Smooth muscle cell (in vitro differentiated cells): ENCODE measurements around the gene ANKRD60. TPM values are rescaled to one million over a fixed set of nuclear protein-coding genes. Genes with fewer than 3 reads are reported as not detected.

Experiments used
- DNase-seq: peaks from one replicate; lab custom pipeline; 2025; ENCODE audit not compliant: unreplicated experiment; lab: John Stamatoyannopoulos, UW
- H2AFZ ChIP-seq: fragments of 200-600 bp; sonication (generic); 2 replicates; pipeline ENCODE4 v1.6.0; 2016; ENCODE audit warnings: antibody characterized with exemption, low read depth, mild to moderate bottlenecking
- H3F3A ChIP-seq: fragments of 200-600 bp; sonication (generic); 2 replicates; pipeline ENCODE4 v1.6.0; 2017; ENCODE audit warnings: antibody characterized with exemption, low read depth
- H3K27ac ChIP-seq: fragments of 200-600 bp; sonication (generic); 2 replicates; pipeline ENCODE4 v1.5.1; 2016; ENCODE audit warnings: low read depth, mild to moderate bottlenecking
- H3K27me3 ChIP-seq: fragments of 200-600 bp; sonication (generic); 2 replicates; pipeline ENCODE4 v1.6.1; 2016; ENCODE audit warnings: low read depth, mild to moderate bottlenecking
- H3K36me3 ChIP-seq: fragments of 200-600 bp; sonication (generic); 2 replicates; pipeline ENCODE4 v1.5.1; 2016; ENCODE audit warnings: low read depth
- H3K4me1 ChIP-seq: fragments of 200-600 bp; sonication (generic); 2 replicates; pipeline ENCODE4 v1.5.1; 2016; ENCODE audit warnings: low read depth
- H3K4me2 ChIP-seq: fragments of 200-600 bp; sonication (generic); 2 replicates; pipeline ENCODE4 v1.6.0; 2016; ENCODE audit warnings: mild to moderate bottlenecking
- H3K4me3 ChIP-seq: fragments of 200-600 bp; sonication (generic); 2 replicates; pipeline ENCODE4 v1.5.1; 2016; ENCODE audit warnings: mild to moderate bottlenecking
- H3K79me2 ChIP-seq: fragments of 200-600 bp; sonication (generic); 2 replicates; pipeline ENCODE4 v1.6.0; 2016; ENCODE audit warnings: low read depth, mild to moderate bottlenecking
- H3K9ac ChIP-seq: fragments of 200-600 bp; sonication (generic); 2 replicates; pipeline ENCODE4 v1.6.0; 2016; ENCODE audit warnings: low read depth
- H3K9me3 ChIP-seq: fragments of 200-600 bp; sonication (generic); replicated peaks from 2 replicates; pipeline ENCODE4 v1.5.1; 2016; ENCODE audit warnings: low read depth
- H4K20me1 ChIP-seq: fragments of 200-600 bp; sonication (generic); 2 replicates; pipeline ENCODE4 v1.6.0; 2016; ENCODE audit warnings: low read depth
- WGBS: methylation state at CpG from one replicate; pipeline ENCODE4 v1.1.7; 2016; ENCODE audit warnings: low lambda C conversion rate; 5-methylcytosine and 5-hydroxymethylcytosine counted together
- polyA plus RNA-seq: library from polyadenylated mRNA; unstranded; fragments of >200 nt; fragmentation: Nextera tagmentation; extraction: Ambion mirVana; gene quantifications from 2 replicates; pipeline ENCODE4 v1.2.1, GENCODE V29; 2016
- total RNA-seq: library from RNA; depleted of rRNA; stranded (reverse); fragments of >200 nt; gene quantifications from 2 replicates; pipeline ENCODE4 v1.2.3, GENCODE V29; 2014
- TF ChIP-seq, protein P1 (sequence below): fragments of 200-600 bp; sonication (generic); IDR thresholded peaks from 2 replicates; pipeline ENCODE4 v1.5.1; 2017; ENCODE audit warnings: borderline replicate concordance, mild to moderate bottlenecking, antibody characterized with exemption; ENCODE audit not compliant: insufficient read depth, poor library complexity, severe bottlenecking

ANKRD60 gene
- total and polyA plus RNA-seq, 2 experiments from 2014 or later, result not detected

- Histone ChIP-seq H3K79me2 (no peaks in the 10 kb centered on the region), H3K9ac (no peak overlapping the region), H3K27ac (no peak overlapping the region), H3K4me1 (no peaks in the 10 kb centered on the region), H4K20me1 (no peaks in the 10 kb centered on the region), H3K9me3 (no peaks in the 10 kb centered on the region), H3K4me2 (no peak overlapping the region), H3K36me3 (peaks cover 4% of the 10 kb centered on the region), H3F3A (no peaks in the 10 kb centered on the region), H2AFZ (no peak overlapping the region), H3K4me3 (no peak overlapping the region), H3K27me3 (no peaks in the 10 kb centered on the region)
- TF ChIP-seq, protein P1, sequence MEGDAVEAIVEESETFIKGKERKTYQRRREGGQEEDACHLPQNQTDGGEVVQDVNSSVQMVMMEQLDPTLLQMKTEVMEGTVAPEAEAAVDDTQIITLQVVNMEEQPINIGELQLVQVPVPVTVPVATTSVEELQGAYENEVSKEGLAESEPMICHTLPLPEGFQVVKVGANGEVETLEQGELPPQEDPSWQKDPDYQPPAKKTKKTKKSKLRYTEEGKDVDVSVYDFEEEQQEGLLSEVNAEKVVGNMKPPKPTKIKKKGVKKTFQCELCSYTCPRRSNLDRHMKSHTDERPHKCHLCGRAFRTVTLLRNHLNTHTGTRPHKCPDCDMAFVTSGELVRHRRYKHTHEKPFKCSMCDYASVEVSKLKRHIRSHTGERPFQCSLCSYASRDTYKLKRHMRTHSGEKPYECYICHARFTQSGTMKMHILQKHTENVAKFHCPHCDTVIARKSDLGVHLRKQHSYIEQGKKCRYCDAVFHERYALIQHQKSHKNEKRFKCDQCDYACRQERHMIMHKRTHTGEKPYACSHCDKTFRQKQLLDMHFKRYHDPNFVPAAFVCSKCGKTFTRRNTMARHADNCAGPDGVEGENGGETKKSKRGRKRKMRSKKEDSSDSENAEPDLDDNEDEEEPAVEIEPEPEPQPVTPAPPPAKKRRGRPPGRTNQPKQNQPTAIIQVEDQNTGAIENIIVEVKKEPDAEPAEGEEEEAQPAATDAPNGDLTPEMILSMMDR, result no peak
- WGBS, result 96% methylated on average over 7 of the region's 7 CpGs
- DNase-seq, result no peak
Measured at GRCh38 chr20:58268421-58268821, 40.0 kb upstream of the ANKRD60 start.

- Histone ChIP-seq H3K36me3 (peaks cover 4% of the 10 kb centered on the region), H3K4me1 (no peaks in the 10 kb centered on the region)
- TF ChIP-seq, protein P1, result no peak
Measured at GRCh38 chr20:58267389-58268215, 39.1 kb upstream of the ANKRD60 start.

GRCh38 chr20:58264271-58264670 is 35.8 kb upstream of the ANKRD60 start:
- DNase-seq, result no peak
- H3K36me3 ChIP-seq, result no peaks in the 10 kb centered on the region
- WGBS, result 92% methylated on average over 6 of the region's 6 CpGs

More at GRCh38 chr20:58267389-58268215, 39.1 kb upstream of the ANKRD60 start:
- H2AFZ ChIP-seq, result no peak overlapping the region
- no peaks in the 10 kb centered on the region for H3K9me3 ChIP-seq
- 87% methylated on average over 9 of the region's 9 CpGs for WGBS
- no peak overlapping the region for H3K27ac ChIP-seq
- H3K4me2 ChIP-seq, result no peak overlapping the region
- H4K20me1 ChIP-seq, result no peaks in the 10 kb centered on the region
- H3F3A ChIP-seq, result no peaks in the 10 kb centered on the region
- no peaks in the 10 kb centered on the region for H3K27me3 ChIP-seq
- no peak for DNase-seq
- no peak overlapping the region for H3K9ac ChIP-seq
- no peaks in the 10 kb centered on the region for H3K79me2 ChIP-seq
- H3K4me3 ChIP-seq, result no peak overlapping the region

More at GRCh38 chr20:58264271-58264670, 35.8 kb upstream of the ANKRD60 start:
- no peak overlapping the region for H3K4me2 ChIP-seq
- no peaks in the 10 kb centered on the region for H3K27me3 ChIP-seq
- no peak overlapping the region for H3K9ac ChIP-seq
- H3K79me2 ChIP-seq, result no peaks in the 10 kb centered on the region
- TF ChIP-seq, protein P1, result no peak
- no peak overlapping the region for H3K27ac ChIP-seq
- no peaks in the 10 kb centered on the region for H3K4me1 ChIP-seq
- H3K9me3 ChIP-seq, result no peaks in the 10 kb centered on the region
- no peak overlapping the region for H2AFZ ChIP-seq
- H4K20me1 ChIP-seq, result no peaks in the 10 kb centered on the region
- H3F3A ChIP-seq, result no peaks in the 10 kb centered on the region
- H3K4me3 ChIP-seq, result no peak overlapping the region
